ENCODE results near the gene THEMIS. TPM values are rescaled to one million over a fixed set of nuclear protein-coding genes. Genes with fewer than 3 reads are reported as not detected.
"Not testable (repeated sequence)": the region's sequence is repeated elsewhere in the genome, so short reads cannot be mapped to it uniquely, and the experiment has no call there.

The THEMIS gene
- polyA plus RNA-seq, 1 experiment: not detected

DNA sequence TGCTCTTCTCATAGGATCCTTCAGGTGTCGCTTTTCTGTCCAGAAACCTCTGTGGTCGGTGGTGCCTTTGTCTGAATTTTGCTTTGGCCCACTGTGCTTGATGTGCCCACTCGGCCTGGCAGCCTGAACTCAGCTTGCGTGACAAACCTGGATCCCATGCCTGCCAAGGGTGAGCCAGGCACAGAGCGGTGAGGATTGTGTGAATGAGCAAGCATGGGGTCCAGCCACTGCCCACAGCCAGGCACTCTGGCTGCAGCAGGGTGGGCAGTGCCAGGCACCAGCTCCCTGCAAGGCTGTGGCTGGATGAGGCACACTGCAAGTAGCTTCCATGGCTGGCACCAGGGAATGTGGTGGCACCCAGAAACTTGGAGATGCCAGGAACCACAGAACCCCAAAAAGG lies 110.3 kb downstream of the THEMIS start:
- Histone ChIP-seq H3K27me3 (ENCODE audit: control insufficient read depth, insufficient read depth, low read length) (peaks cover 1% of the 10 kb centered on the region; the same call in 1 of the 2 replicates), H3K4me3 (ENCODE audit: low read depth, low read length) (no peak overlapping the region), H3K36me3 (ENCODE audit: control insufficient read depth, insufficient read depth, low read length) (no peaks in the 10 kb centered on the region)
- TF ChIP-seq, protein P1, sequence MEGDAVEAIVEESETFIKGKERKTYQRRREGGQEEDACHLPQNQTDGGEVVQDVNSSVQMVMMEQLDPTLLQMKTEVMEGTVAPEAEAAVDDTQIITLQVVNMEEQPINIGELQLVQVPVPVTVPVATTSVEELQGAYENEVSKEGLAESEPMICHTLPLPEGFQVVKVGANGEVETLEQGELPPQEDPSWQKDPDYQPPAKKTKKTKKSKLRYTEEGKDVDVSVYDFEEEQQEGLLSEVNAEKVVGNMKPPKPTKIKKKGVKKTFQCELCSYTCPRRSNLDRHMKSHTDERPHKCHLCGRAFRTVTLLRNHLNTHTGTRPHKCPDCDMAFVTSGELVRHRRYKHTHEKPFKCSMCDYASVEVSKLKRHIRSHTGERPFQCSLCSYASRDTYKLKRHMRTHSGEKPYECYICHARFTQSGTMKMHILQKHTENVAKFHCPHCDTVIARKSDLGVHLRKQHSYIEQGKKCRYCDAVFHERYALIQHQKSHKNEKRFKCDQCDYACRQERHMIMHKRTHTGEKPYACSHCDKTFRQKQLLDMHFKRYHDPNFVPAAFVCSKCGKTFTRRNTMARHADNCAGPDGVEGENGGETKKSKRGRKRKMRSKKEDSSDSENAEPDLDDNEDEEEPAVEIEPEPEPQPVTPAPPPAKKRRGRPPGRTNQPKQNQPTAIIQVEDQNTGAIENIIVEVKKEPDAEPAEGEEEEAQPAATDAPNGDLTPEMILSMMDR (IDR thresholded peaks at IDR 0.05; ENCODE audit: insufficient read depth, low read depth, low read length): no peak
- POLR2A ChIA-PET: no interaction called here
- DNase-seq (ENCODE audit: low read depth): no peak
- CTCF ChIA-PET: interaction anchor here (0.6 kb wide), 1 partner anchor 1548 kb away, joined by 3 read pairs; no protein-coding TSS in a partner anchor

DNA sequence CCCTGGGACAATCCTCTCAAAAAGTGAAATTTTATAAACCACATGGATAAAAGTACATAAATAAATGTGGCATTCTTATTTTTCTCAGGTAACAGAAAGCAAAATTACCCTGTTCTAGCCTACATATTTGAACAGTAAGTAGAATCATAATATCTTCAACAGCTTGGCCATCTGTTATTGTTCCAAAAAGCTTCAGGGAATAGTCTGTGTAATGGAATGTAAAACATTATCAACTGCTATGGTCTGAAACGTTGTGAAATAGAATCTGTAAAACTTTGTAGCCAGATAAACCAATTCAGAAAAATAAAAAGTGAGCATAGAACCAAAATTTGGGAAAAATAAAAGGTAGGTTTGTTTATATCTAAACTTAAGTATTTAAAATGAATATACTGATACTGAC lies 114.7 kb downstream of the THEMIS start:
- Histone ChIP-seq H3K36me3 (ENCODE audit: control insufficient read depth, insufficient read depth, low read length) (no peaks in the 10 kb centered on the region), H3K27me3 (ENCODE audit: control insufficient read depth, insufficient read depth, low read length) (no peaks in the 10 kb centered on the region), H3K4me3 (ENCODE audit: low read depth, low read length) (no peak overlapping the region)
- peak; percentile 25 for DNase-seq (ENCODE audit: low read depth)
- POLR2A ChIA-PET: no interaction called here
- CTCF ChIA-PET: no interaction called here
- TF ChIP-seq, protein P1 (IDR thresholded peaks at IDR 0.05; ENCODE audit: insufficient read depth, low read depth, low read length): no peak

- H3K27me3 ChIP-seq (ENCODE audit: control insufficient read depth, insufficient read depth, low read length): no peaks in the 10 kb centered on the region
- ChIA-PET CTCF (no interaction called here), POLR2A (no interaction called here)
- no peak overlapping the region for H3K4me3 ChIP-seq (ENCODE audit: low read depth, low read length)
- no peak for DNase-seq (ENCODE audit: low read depth)
- H3K36me3 ChIP-seq (ENCODE audit: control insufficient read depth, insufficient read depth, low read length): no peaks in the 10 kb centered on the region
- TF ChIP-seq, protein P1 (IDR thresholded peaks at IDR 0.05; ENCODE audit: insufficient read depth, low read depth, low read length): no peak
These were observed 116.4 kb downstream of the THEMIS start for GRCh38 chr6:127784468-127784867.

DNA sequence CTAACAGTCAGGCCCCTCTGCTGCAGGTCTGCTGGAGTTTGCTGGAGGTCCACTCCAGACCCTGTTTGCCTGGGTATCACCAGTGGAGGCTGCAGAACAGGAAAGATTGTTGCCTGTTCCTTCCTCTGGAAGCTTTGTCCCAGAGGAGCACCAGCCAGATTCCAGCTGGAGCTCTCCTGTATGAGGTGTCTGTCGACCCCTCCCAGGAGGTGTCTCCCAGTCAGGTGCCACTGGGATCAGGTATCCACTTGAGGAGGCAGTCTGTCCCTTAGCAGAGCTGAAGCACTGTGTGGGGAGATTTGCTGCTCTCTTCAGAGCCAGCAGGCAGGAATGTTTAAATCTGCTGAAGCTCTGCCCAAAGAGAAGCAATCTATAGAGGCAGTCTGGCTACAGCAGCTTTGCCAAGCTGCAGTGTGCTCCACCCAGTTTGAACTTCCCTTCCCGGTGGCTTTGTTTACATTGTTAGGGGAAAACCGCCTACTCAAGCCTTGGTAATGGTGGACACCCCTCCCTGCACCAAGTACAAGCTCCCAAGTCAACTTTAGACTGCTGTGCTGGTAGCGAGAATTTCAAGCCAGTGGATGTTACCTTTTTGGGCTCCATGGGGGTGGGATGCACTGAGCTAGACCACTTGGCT lies 119.1 kb downstream of the THEMIS start:
- H3K27me3 ChIP-seq (ENCODE audit: control insufficient read depth, insufficient read depth, low read length); POLR2A ChIA-PET; CTCF ChIA-PET; H3K4me3 ChIP-seq (ENCODE audit: low read depth, low read length); DNase-seq (ENCODE audit: low read depth); H3K36me3 ChIP-seq (ENCODE audit: control insufficient read depth, insufficient read depth, low read length): not testable (repeated sequence)

DNA sequence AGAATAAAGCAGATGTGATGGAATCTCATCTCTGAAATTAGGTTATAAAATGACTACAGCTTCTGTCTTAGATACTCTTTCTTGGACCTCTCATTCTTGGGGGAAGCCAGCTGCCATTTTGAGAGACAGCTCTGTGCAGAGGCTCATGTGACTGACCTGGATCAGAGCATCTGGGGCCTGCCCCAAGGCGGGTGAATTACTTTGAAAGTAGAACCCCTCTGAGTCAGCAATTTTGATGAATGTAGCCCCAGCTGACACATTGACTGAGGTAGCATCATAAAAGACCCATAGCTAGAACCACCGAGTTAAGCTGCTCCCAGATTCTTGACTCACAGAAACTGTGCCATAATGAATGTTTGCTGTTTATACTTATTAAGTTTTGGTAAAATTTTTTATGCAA lies 124.5 kb downstream of the THEMIS start:
- no peak for DNase-seq (ENCODE audit: low read depth)
- TF ChIP-seq, protein P1 (IDR thresholded peaks at IDR 0.05; ENCODE audit: insufficient read depth, low read depth, low read length): no peak
- H3K27me3 ChIP-seq (ENCODE audit: control insufficient read depth, insufficient read depth, low read length): no peaks in the 10 kb centered on the region
- H3K36me3 ChIP-seq (ENCODE audit: control insufficient read depth, insufficient read depth, low read length): no peaks in the 10 kb centered on the region
- H3K4me3 ChIP-seq (ENCODE audit: low read depth, low read length): no peak overlapping the region
- POLR2A ChIA-PET: no interaction called here
- CTCF ChIA-PET: no interaction called here

GRCh38 chr6:127775371-127775770 lies 125.5 kb downstream of the THEMIS start:
- peak; percentile 35 for DNase-seq (ENCODE audit: low read depth)
- Histone ChIP-seq H3K27me3 (ENCODE audit: control insufficient read depth, insufficient read depth, low read length) (no peaks in the 10 kb centered on the region), H3K4me3 (ENCODE audit: low read depth, low read length) (no peak overlapping the region), H3K36me3 (ENCODE audit: control insufficient read depth, insufficient read depth, low read length) (no peaks in the 10 kb centered on the region)
- TF ChIP-seq, protein P1 (IDR thresholded peaks at IDR 0.05; ENCODE audit: insufficient read depth, low read depth, low read length): no peak
- ChIA-PET POLR2A (interaction anchor here (0.8 kb wide), 1 partner anchor 22 kb away, joined by 7 read pairs; no protein-coding TSS in a partner anchor), CTCF (interaction anchor here (1.1 kb wide), 1 partner anchor 38 kb away, joined by 3 read pairs; no protein-coding TSS in a partner anchor)

Data from BJ (cell line).